ENCODE data around the gene MIB2.

Gene MIB2

GRCh38 chr1:1617516-1617915 is 2.2 kb downstream of the MIB2 start:
- H3K27ac ChIP-seq (ENCODE audit: low read length) = no peak overlapping the region
- H2AFZ ChIP-seq (ENCODE audit: low read depth, low read length) = no peak overlapping the region
- ATAC-seq (ENCODE audit: insufficient read depth, low read depth) (no peak), DNase-seq (no peak)
- H3K4me3 ChIP-seq (ENCODE audit: low read depth in 1 of 2, low read length in 2 of 2) = peak overlapping the region in 1 of 2 experiments; percentile 99; a peak in 1 of 4 replicates
- no peak overlapping the region for H3K9ac ChIP-seq (ENCODE audit: low read depth, low read length)
- H3K4me2 ChIP-seq (ENCODE audit: insufficient read depth, low read length) = peak overlapping the region; percentile 85
- H3K79me2 ChIP-seq (ENCODE audit: insufficient read depth, low read length) = peaks cover 32% of the 10 kb centered on the region
- TF ChIP-seq CTCF (IDR thresholded peaks at IDR 0.05; ENCODE audit: borderline replicate concordance, extremely low read depth, low read length, poor library complexity, severe bottlenecking) (no peak), EZH2 (IDR thresholded peaks at IDR 0.05; ENCODE audit: borderline replicate concordance, low read depth, low read length, severe bottlenecking) (no peak)
- no peaks in the 10 kb centered on the region for H3K27me3 ChIP-seq (ENCODE audit: insufficient read depth, low read length, poor library complexity)
- no peaks in the 10 kb centered on the region for H3K9me3 ChIP-seq (ENCODE audit: insufficient read depth, low read length, severe bottlenecking)
- peaks cover 21% of the 10 kb centered on the region for H3K36me3 ChIP-seq (ENCODE audit: insufficient read depth, low read length)
- H3K4me1 ChIP-seq (ENCODE audit: insufficient read depth, low read length) = peaks cover 38% of the 10 kb centered on the region
- H4K20me1 ChIP-seq (ENCODE audit: insufficient read depth, low read length) = peaks cover 31% of the 10 kb centered on the region

GRCh38 chr1:1617925-1618324 is 2.6 kb downstream of the MIB2 start:
- Histone ChIP-seq H3K27ac (ENCODE audit: low read length) (no peak overlapping the region), H3K9ac (ENCODE audit: low read depth, low read length) (no peak overlapping the region)
- TF ChIP-seq CTCF (IDR thresholded peaks at IDR 0.05; ENCODE audit: borderline replicate concordance, extremely low read depth, low read length, poor library complexity, severe bottlenecking) (no peak), EZH2 (IDR thresholded peaks at IDR 0.05; ENCODE audit: borderline replicate concordance, low read depth, low read length, severe bottlenecking) (no peak)

DNA sequence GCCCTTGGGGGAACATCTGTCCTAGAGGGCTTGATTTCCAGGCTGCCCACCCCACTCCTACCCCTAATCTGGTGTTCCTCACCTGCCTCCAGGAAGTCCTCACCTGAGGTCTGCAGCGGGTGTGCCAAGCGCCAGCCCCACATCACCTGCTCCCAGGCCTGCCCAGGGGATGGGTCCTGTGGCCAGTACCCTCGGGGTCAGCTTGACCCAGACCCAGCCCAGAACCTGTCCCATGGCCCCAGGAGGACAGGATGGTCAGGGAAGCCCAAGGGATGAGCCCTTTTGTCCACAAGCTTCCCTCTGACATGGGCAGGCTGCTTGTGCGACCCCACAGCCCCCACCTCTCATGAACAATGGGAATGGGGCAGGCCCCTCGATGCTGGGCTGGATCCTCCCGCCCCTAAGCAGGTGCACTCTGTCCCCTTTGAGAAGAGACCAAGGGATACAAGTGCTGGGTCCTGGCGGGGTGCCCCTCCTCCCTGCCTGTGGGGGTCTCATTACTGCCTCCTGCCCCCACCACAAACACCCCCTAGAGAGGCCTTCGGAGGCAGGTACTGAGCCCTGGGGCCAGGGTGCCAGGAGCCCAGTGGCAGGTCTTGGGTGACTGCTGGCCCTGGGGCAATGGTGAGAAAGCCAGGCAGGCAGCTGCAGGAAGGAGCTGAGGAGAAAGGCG is 3.2 kb downstream of the MIB2 start:
- peaks cover 31% of the 10 kb centered on the region for H4K20me1 ChIP-seq (ENCODE audit: insufficient read depth, low read length)
- no peaks in the 10 kb centered on the region for H3K27me3 ChIP-seq (ENCODE audit: insufficient read depth, low read length, poor library complexity)
- DNase-seq (no peak), ATAC-seq (ENCODE audit: insufficient read depth, low read depth) (no peak)
- H3K36me3 ChIP-seq (ENCODE audit: insufficient read depth, low read length) = peaks cover 21% of the 10 kb centered on the region
- H3K79me2 ChIP-seq (ENCODE audit: insufficient read depth, low read length) = peaks cover 31% of the 10 kb centered on the region
- no peaks in the 10 kb centered on the region for H3K9me3 ChIP-seq (ENCODE audit: insufficient read depth, low read length, severe bottlenecking)
- no peak overlapping the region for H3K27ac ChIP-seq (ENCODE audit: low read length)
- no peak overlapping the region for H3K9ac ChIP-seq (ENCODE audit: low read depth, low read length)
- H3K4me1 ChIP-seq (ENCODE audit: insufficient read depth, low read length) = peaks cover 35% of the 10 kb centered on the region
- H3K4me2 ChIP-seq (ENCODE audit: insufficient read depth, low read length) = no peak overlapping the region
- no peak overlapping the region for H3K4me3 ChIP-seq (ENCODE audit: low read depth in 1 of 2, low read length in 2 of 2)
- no peak overlapping the region for H2AFZ ChIP-seq (ENCODE audit: low read depth, low read length)
- TF ChIP-seq EZH2 (IDR thresholded peaks at IDR 0.05; ENCODE audit: borderline replicate concordance, low read depth, low read length, severe bottlenecking) (no peak), CTCF (IDR thresholded peaks at IDR 0.05; ENCODE audit: borderline replicate concordance, extremely low read depth, low read length, poor library complexity, severe bottlenecking) (no peak)

More at GRCh38 chr1:1617925-1618324, 2.6 kb downstream of the MIB2 start:
- DNase-seq = no peak
- Histone ChIP-seq H3K79me2 (ENCODE audit: insufficient read depth, low read length) (peaks cover 32% of the 10 kb centered on the region), H3K9me3 (ENCODE audit: insufficient read depth, low read length, severe bottlenecking) (no peaks in the 10 kb centered on the region), H3K4me1 (ENCODE audit: insufficient read depth, low read length) (peaks cover 38% of the 10 kb centered on the region), H3K4me2 (ENCODE audit: insufficient read depth, low read length) (peak overlapping the region; percentile 85; the same call in 1 of the 2 replicates), H2AFZ (ENCODE audit: low read depth, low read length) (no peak overlapping the region), H4K20me1 (ENCODE audit: insufficient read depth, low read length) (peaks cover 31% of the 10 kb centered on the region), H3K27me3 (ENCODE audit: insufficient read depth, low read length, poor library complexity) (no peaks in the 10 kb centered on the region), H3K4me3 (ENCODE audit: low read depth in 1 of 2, low read length in 2 of 2) (no peak overlapping the region), H3K36me3 (ENCODE audit: insufficient read depth, low read length) (peaks cover 21% of the 10 kb centered on the region)
- ATAC-seq (ENCODE audit: insufficient read depth, low read depth) = no peak

Measured in DND-41 (cell line).